Type B pancreatic cell (in vitro differentiated cells): Measurements from ENCODE around the gene SLC34A1. TPM values are rescaled to one million over a fixed set of nuclear protein-coding genes. Genes with fewer than 3 reads are reported as not detected.

Experiments
- DNase-seq: peaks from one replicate; pipeline ENCODE4 v3.0.0; 2021; ENCODE audit warnings: mixed read lengths; ENCODE audit not compliant: unreplicated experiment; ENCODE audit errors: extremely low spot score
- H3K27ac Mint-ChIP-seq: 2 replicates; pipeline ENCODE4 v1.8.0; 2021; ENCODE audit warnings: mild to moderate bottlenecking, mixed read lengths
- H3K27me3 Mint-ChIP-seq: 2 replicates; pipeline ENCODE4 v1.8.0; 2021; ENCODE audit warnings: mixed read lengths
- H3K36me3 Mint-ChIP-seq: 2 replicates; pipeline ENCODE4 v1.8.0; 2021; ENCODE audit warnings: mixed read lengths
- H3K4me1 Mint-ChIP-seq: one replicate; pipeline ENCODE4 v1.8.0; 2021; ENCODE audit warnings: mixed read lengths; ENCODE audit not compliant: unreplicated experiment
- H3K4me3 Mint-ChIP-seq: 2 replicates; pipeline ENCODE4 v1.8.0; 2021; ENCODE audit warnings: mild to moderate bottlenecking, mixed read lengths
- H3K9me3 Mint-ChIP-seq: 2 replicates; pipeline ENCODE4 v1.8.0; 2021; ENCODE audit warnings: mixed read lengths
- total RNA-seq: library from RNA; stranded (reverse); gene quantifications from 2 replicates; pipeline ENCODE4 v1.2.1, GENCODE V29; 2021; ENCODE audit warnings: low replicate concordance
- TF ChIP-seq, protein P1 (sequence below): fragments of 200-600 bp; sonication (generic); conservative IDR thresholded peaks from 2 replicates; pipeline ENCODE4 v1.5.0; 2021; ENCODE audit warnings: antibody characterized with exemption, mild to moderate bottlenecking

The SLC34A1 gene
- total RNA-seq, 1 donor from 2014 or later = 0.22 TPM

- no peak for DNase-seq
- H3K4me3 Mint-ChIP-seq = no peak overlapping the region
- H3K27me3 Mint-ChIP-seq = no peaks in the 10 kb centered on the region
- H3K36me3 Mint-ChIP-seq = peaks cover 10% of the 10 kb centered on the region
- H3K9me3 Mint-ChIP-seq = no peaks in the 10 kb centered on the region
- H3K4me1 Mint-ChIP-seq = peaks cover under 1% of the 10 kb centered on the region
- TF ChIP-seq, protein P1, sequence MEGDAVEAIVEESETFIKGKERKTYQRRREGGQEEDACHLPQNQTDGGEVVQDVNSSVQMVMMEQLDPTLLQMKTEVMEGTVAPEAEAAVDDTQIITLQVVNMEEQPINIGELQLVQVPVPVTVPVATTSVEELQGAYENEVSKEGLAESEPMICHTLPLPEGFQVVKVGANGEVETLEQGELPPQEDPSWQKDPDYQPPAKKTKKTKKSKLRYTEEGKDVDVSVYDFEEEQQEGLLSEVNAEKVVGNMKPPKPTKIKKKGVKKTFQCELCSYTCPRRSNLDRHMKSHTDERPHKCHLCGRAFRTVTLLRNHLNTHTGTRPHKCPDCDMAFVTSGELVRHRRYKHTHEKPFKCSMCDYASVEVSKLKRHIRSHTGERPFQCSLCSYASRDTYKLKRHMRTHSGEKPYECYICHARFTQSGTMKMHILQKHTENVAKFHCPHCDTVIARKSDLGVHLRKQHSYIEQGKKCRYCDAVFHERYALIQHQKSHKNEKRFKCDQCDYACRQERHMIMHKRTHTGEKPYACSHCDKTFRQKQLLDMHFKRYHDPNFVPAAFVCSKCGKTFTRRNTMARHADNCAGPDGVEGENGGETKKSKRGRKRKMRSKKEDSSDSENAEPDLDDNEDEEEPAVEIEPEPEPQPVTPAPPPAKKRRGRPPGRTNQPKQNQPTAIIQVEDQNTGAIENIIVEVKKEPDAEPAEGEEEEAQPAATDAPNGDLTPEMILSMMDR = no peak
- no peak overlapping the region for H3K27ac Mint-ChIP-seq
These were observed 50.2 kb downstream of the SLC34A1 start for GRCh38 chr5:177434437-177434836.

DNA sequence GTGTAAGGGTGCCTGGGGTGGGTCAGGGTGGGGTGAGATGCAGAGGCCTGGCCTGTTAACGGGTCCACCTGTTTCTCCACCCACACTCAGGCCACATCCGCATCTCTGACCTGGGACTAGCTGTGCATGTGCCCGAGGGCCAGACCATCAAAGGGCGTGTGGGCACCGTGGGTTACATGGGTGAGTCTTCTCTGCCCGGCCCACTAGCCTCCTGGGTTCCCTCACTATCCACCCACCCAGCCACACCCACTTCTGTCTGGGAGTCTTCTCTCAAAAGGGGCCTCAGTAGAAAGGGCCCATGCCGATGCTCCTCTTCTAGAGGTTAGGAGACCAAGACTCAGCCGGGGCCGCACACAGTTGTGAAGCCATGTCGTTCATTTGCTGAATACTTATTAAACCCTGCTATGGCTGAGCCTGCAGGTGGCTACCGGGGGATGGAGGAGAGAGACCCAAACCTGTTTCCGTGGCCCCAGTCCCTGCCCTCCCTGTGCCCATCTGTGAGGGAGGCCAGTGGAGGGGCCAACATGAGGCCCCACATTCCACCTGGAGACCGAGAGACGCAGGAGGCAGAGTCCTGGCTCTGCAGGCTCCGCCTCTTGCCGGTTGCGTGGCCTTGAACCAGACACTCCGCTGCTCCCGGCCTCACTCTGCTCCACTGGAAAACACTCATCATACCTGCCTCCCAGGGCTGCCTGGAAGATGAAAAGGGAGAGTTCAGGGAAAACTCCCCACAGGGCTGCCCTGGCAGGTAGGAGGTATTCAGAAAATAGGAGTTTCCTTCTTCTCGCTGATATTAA, 50.9 kb downstream of the SLC34A1 start:
- no peak for DNase-seq
- no peaks in the 10 kb centered on the region for H3K9me3 Mint-ChIP-seq
- no peaks in the 10 kb centered on the region for H3K4me1 Mint-ChIP-seq
- no peaks in the 10 kb centered on the region for H3K27me3 Mint-ChIP-seq
- H3K4me3 Mint-ChIP-seq = no peak overlapping the region
- TF ChIP-seq, protein P1 = no peak
- no peak overlapping the region for H3K27ac Mint-ChIP-seq
- H3K36me3 Mint-ChIP-seq = peaks cover 16% of the 10 kb centered on the region

DNA sequence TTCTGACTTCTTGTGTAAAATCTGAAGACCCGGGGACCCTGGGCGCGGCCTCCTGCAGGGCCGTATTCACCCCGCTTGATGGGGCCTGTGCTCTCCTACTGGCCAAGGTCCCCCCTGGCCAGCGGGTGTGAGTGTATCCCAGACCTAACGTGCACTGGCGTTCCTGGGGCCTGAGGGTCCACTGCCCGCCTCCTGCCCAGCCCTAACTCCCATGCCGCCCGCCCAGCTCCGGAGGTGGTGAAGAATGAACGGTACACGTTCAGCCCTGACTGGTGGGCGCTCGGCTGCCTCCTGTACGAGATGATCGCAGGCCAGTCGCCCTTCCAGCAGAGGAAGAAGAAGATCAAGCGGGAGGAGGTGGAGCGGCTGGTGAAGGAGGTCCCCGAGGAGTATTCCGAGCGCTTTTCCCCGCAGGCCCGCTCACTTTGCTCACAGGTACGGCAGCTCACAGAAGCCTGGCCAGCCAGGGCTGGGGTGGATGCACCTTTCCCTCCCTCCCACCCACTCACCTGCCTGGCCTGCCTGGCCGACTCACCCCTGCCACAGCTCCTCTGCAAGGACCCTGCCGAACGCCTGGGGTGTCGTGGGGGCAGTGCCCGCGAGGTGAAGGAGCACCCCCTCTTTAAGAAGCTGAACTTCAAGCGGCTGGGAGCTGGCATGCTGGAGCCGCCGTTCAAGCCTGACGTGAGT, 51.8 kb downstream of the SLC34A1 start:
- H3K4me3 Mint-ChIP-seq = no peak overlapping the region
- no peak overlapping the region for H3K27ac Mint-ChIP-seq
- H3K4me1 Mint-ChIP-seq = no peaks in the 10 kb centered on the region
- TF ChIP-seq, protein P1 = no peak
- no peak for DNase-seq
- H3K27me3 Mint-ChIP-seq = no peaks in the 10 kb centered on the region
- no peaks in the 10 kb centered on the region for H3K9me3 Mint-ChIP-seq
- peaks cover 16% of the 10 kb centered on the region for H3K36me3 Mint-ChIP-seq

- no peak for DNase-seq
These were observed 53.4 kb downstream of the SLC34A1 start for GRCh38 chr5:177437623-177438022.

DNA sequence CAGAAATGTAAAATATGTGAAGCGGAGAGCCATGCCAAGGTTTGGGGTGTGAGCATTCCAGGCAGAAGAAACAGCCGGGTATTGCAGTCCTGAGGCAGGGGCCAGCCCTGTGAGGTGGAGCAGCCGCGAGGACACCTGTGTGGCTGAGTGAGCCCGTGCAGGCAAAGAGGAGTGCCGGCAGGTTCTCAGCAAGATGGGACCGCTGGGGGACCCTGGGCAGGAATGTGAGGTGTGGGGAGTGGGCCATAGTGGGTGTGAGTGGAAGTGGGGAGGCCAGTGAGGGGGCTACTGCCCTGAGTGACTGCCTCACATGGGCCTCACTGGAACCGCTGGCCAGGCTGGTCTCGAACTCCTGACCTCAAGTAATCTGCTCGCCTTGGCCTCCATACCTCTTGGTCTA, 54.2 kb downstream of the SLC34A1 start:
- Mint-ChIP-seq H3K36me3 (peaks cover 16% of the 10 kb centered on the region), H3K9me3 (no peaks in the 10 kb centered on the region), H3K27ac (no peak overlapping the region)

More at GRCh38 chr5:177437623-177438022, 53.4 kb downstream of the SLC34A1 start:
- no peaks in the 10 kb centered on the region for H3K27me3 Mint-ChIP-seq
- H3K9me3 Mint-ChIP-seq = no peaks in the 10 kb centered on the region
- no peaks in the 10 kb centered on the region for H3K4me1 Mint-ChIP-seq
- peaks cover 16% of the 10 kb centered on the region for H3K36me3 Mint-ChIP-seq
- H3K4me3 Mint-ChIP-seq = no peak overlapping the region
- peak overlapping the region; percentile 53 for H3K27ac Mint-ChIP-seq
- TF ChIP-seq, protein P1 = no peak

More for the DNA sequence above, 54.2 kb downstream of the SLC34A1 start:
- H3K4me3 Mint-ChIP-seq = no peak overlapping the region
- TF ChIP-seq, protein P1 = no peak
- H3K27me3 Mint-ChIP-seq = no peaks in the 10 kb centered on the region
- DNase-seq = no peak
- no peaks in the 10 kb centered on the region for H3K4me1 Mint-ChIP-seq
